Ishikawa (cell line): ENCODE results near the gene CHD9.

Source experiments
- CEBPB ChIP-seq: IDR thresholded peaks from 2 replicates; pipeline ENCODE4 v1.6.1; 2012
- CREB1 ChIP-seq: IDR thresholded peaks from 2 replicates; pipeline ENCODE4 v1.6.1; 2012; ENCODE audit warnings: low read depth
- EGR1 ChIP-seq: IDR thresholded peaks from 2 replicates; pipeline ENCODE4 v1.6.1; 2012
- EP300 ChIP-seq: IDR thresholded peaks from 2 replicates; pipeline ENCODE4 v1.6.1; 2012; ENCODE audit warnings: borderline replicate concordance
- FOXM1 ChIP-seq: IDR thresholded peaks from 2 replicates; pipeline ENCODE4 v1.6.1; 2012; ENCODE audit warnings: low read depth, borderline replicate concordance
- NFIC ChIP-seq: IDR thresholded peaks from 2 replicates; pipeline ENCODE4 v1.6.1; 2012
- RAD21 ChIP-seq: IDR thresholded peaks from 2 replicates; pipeline ENCODE4 v1.6.1; 2012; ENCODE audit warnings: low read depth
- TAF1 ChIP-seq: IDR thresholded peaks from 2 replicates; pipeline ENCODE4 v1.6.1; 2012; ENCODE audit warnings: low read depth, mild to moderate bottlenecking
- TCF12 ChIP-seq: IDR thresholded peaks from 2 replicates; pipeline ENCODE4 v1.6.1; 2012; ENCODE audit warnings: low read depth
- TEAD4 ChIP-seq: IDR thresholded peaks from 2 replicates; pipeline ENCODE4 v1.6.1; 2012
- YY1 ChIP-seq: IDR thresholded peaks from 2 replicates; pipeline ENCODE4 v1.6.1; 2012; ENCODE audit warnings: low read depth
- ZBTB7A ChIP-seq: IDR thresholded peaks from 2 replicates; pipeline ENCODE4 v1.6.1; 2012; ENCODE audit warnings: low read depth
- TF ChIP-seq, protein P1 (sequence below): IDR thresholded peaks from 2 replicates; pipeline ENCODE4 v1.6.1; 2012
- TF ChIP-seq, protein P2 (sequence below): IDR thresholded peaks from 2 replicates; pipeline ENCODE4 v1.6.1; 2012; ENCODE audit warnings: low read depth, mild to moderate bottlenecking
- TF ChIP-seq, protein P3 (sequence below): IDR thresholded peaks from 2 replicates; pipeline ENCODE4 v1.6.1; 2012

The CHD9 gene

DNA sequence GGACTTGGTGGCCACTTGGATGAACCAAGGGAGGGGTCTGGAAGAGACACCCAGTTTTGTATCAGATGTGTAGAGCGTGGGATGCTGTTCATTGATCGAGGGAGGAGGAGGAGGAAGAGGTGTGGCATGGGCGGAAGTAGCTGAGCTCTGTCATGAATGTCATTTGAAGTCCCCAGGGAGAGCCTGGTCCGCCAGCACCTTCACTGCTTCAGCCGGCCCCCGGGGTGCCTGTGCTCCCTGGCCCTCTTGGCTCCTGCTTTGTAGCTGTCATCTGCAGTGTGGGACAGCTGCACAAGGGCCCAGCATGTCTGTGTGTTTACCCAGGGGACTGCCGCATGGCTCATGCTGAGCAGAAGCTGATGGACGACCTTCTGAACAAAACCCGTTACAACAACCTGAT is 304.1 kb downstream of the CHD9 start:
- no peak for TF ChIP-seq TAF1

DNA sequence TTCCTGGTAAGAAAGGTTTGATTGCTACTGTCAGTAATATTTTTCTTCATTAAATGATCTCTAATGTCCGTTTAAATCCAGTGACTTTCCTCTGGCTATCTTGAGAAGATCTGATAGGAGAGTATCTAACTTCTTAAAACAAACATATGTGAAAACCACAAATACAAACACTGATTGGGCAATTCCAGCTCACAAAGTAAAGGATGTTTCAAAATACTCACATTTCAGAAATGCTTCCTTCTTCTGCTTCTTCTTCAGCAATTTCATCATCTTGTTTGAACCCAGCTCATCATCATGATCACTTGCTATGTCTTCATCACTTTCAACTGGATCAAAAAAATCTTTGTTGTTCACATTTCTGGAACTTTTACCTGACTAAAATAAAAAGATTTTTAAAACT is 315.1 kb downstream of the CHD9 start:
- TF ChIP-seq EGR1 = no peak
- no peak for TF ChIP-seq EP300
- no peak for TF ChIP-seq TEAD4
- TF ChIP-seq TAF1 = no peak
- TF ChIP-seq, protein P1, sequence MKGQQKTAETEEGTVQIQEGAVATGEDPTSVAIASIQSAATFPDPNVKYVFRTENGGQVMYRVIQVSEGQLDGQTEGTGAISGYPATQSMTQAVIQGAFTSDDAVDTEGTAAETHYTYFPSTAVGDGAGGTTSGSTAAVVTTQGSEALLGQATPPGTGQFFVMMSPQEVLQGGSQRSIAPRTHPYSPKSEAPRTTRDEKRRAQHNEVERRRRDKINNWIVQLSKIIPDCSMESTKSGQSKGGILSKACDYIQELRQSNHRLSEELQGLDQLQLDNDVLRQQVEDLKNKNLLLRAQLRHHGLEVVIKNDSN = no peak

DNA sequence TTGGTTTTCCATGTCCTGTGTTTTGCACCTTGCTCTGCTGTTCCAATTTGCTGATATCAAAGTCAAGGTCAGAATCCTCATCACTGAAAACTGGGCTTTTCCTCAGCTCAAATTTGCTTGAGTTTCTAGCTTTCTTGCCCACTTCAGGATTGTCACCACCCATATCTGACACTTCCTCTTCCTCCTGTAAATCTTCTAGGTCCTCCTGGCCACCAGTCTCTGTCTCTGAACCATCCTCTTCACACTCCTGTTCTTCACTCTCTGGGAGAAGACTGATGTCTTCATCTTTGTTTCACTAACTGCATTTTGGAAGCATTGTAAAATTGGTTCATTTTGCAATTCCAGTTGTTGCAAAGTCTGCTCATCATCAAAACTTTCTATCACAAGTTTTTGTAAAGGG is 316.0 kb downstream of the CHD9 start:
- TF ChIP-seq RAD21 (no peak), TEAD4 (no peak), EP300 (no peak), CEBPB (no peak), NFIC (no peak), FOXM1 (no peak)
- TF ChIP-seq, protein P2, sequence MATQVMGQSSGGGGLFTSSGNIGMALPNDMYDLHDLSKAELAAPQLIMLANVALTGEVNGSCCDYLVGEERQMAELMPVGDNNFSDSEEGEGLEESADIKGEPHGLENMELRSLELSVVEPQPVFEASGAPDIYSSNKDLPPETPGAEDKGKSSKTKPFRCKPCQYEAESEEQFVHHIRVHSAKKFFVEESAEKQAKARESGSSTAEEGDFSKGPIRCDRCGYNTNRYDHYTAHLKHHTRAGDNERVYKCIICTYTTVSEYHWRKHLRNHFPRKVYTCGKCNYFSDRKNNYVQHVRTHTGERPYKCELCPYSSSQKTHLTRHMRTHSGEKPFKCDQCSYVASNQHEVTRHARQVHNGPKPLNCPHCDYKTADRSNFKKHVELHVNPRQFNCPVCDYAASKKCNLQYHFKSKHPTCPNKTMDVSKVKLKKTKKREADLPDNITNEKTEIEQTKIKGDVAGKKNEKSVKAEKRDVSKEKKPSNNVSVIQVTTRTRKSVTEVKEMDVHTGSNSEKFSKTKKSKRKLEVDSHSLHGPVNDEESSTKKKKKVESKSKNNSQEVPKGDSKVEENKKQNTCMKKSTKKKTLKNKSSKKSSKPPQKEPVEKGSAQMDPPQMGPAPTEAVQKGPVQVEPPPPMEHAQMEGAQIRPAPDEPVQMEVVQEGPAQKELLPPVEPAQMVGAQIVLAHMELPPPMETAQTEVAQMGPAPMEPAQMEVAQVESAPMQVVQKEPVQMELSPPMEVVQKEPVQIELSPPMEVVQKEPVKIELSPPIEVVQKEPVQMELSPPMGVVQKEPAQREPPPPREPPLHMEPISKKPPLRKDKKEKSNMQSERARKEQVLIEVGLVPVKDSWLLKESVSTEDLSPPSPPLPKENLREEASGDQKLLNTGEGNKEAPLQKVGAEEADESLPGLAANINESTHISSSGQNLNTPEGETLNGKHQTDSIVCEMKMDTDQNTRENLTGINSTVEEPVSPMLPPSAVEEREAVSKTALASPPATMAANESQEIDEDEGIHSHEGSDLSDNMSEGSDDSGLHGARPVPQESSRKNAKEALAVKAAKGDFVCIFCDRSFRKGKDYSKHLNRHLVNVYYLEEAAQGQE = no peak
- TF ChIP-seq, protein P3, sequence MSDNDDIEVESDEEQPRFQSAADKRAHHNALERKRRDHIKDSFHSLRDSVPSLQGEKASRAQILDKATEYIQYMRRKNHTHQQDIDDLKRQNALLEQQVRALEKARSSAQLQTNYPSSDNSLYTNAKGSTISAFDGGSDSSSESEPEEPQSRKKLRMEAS = no peak
- TF ChIP-seq, protein P1 = no peak

DNA sequence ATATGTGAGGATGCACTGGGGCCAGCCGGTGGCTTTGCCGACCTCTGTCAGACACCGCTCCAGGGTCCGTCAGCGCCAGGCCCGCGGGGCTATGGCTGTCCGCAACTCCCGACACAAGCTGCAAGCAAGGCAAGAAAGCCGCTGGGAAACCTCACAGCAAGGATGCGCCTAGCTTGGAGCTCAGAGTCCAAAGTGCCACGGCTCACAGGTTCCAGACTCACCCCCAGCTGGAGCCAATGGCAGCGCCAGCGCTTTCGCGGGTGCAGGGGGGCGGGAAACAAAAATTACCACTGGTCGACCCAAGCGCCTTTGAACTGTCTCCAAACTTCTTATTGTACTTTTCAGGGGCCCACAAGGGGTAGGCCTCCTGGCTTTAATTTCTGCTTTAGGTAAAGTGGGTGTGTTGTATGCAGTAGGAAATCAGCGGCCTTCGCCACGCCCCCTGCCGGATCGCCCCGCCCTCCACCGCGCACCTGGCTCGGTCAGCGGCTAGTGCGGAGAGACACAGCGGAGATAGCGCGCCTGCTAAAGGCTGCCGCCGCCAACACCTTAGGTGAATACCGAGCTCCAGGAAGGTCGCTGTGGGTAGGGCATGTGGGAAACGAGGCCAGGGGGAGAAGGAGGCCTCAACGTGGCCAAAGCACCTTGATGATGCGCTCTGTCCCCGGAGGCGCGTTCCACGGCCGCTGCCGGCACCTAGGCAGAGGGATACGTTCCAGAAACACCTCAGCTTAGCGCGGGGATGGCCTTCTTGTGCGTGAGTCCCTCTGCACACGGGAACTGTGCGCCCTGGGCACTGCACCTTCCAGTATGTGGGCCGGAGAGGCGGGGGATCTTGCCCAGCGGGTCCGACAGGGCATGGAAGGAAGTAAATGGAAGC is 318.4 kb downstream of the CHD9 start:
- peak; percentile 49; the same call in 1 of the 2 replicates for TF ChIP-seq TAF1
- TF ChIP-seq ZBTB7A = no peak
- no peak for TF ChIP-seq CEBPB
- TF ChIP-seq FOXM1 = no peak
- TF ChIP-seq, protein P3 = peak; percentile 64
- TF ChIP-seq NFIC = no peak
- peak; percentile 52; the same call in 1 of the 2 replicates for TF ChIP-seq TEAD4
- no peak for TF ChIP-seq CREB1
- TF ChIP-seq TCF12 = no peak
- no peak for TF ChIP-seq EGR1
- TF ChIP-seq, protein P1 = no peak
- TF ChIP-seq, protein P2 = no peak
- TF ChIP-seq RAD21 = no peak; the same call in 1 of the 2 replicates
- TF ChIP-seq EP300 = no peak
- TF ChIP-seq YY1 = 0 out of 2 replicates have a peak, but pooled peaks have one; percentile 7

DNA sequence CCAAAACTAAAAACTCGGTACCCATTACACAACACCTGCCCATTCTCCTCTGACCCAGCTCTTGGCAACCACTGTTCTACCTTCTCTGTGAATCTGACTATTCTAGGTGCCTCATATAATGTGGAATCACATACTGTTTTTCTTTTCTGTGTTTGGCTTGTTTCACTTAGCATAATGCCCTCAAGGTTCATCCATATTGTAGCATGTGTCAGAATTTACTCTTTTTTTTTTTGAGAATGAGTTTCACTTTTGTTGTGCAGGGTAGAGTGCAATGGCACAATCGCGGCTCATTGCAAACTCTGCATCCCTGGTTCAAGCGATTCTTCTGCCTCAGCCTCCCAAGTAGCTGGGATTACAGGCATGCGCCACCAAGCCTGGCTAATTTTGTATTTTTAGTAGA is 320.0 kb downstream of the CHD9 start:
- TF ChIP-seq FOXM1 (no peak), TAF1 (no peak), CREB1 (no peak), ZBTB7A (no peak), YY1 (no peak)
- TF ChIP-seq, protein P1 = no peak

DNA sequence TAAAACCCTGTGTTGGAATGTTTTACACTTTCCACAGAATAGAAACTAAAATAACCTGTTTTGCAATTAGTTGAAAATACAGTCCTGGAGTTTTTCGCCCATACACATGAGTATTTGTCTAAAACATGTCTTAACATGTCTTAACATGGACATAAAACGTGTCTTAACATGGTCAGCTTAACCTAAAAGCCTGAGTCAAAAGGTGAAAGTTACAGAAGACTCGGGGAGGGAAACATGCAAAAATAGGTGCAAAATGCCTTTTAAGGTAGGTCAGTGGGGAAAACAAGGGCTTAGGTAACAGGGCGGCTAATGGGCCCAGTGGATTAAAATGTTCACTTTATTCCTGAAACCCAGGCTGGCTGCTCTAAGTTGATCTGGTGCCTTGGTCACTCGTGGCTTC is 323.3 kb downstream of the CHD9 start:
- TF ChIP-seq, protein P1 = no peak
